D721Med (cell line): ENCODE data around the gene CTNNA2.

ENCODE experiments used
- DNase-seq: peaks from one replicate; pipeline ENCODE4 v3.0.0; 2011; ENCODE audit warnings: low spot score; ENCODE audit not compliant: insufficient read length
- FAIRE-seq: peaks from 2 replicates; lab custom pipeline; 2011; peaks lifted over from hg19 to GRCh38; lab: Jason Lieb, UNC
- CTCF ChIP-seq: IDR thresholded peaks from 2 replicates; pipeline ENCODE4 v1.5.1; 2012; ENCODE audit warnings: mild to moderate bottlenecking, control low read depth; ENCODE audit not compliant: insufficient read depth; ENCODE audit errors: missing control alignments

Gene CTNNA2

GRCh38 chr2:79985145-79985544 is 472.3 kb downstream of the CTNNA2 start:
- DNase-seq (no peak), FAIRE-seq (no peak)
- TF ChIP-seq CTCF = no peak

GRCh38 chr2:79985571-79985970 is 472.7 kb downstream of the CTNNA2 start:
- TF ChIP-seq CTCF = no peak
- FAIRE-seq (no peak), DNase-seq (no peak)

- FAIRE-seq (no peak), DNase-seq (no peak)
- no peak for TF ChIP-seq CTCF
Observed at GRCh38 chr2:79993144-79993543, 480.3 kb downstream of the CTNNA2 start.

- no peak for TF ChIP-seq CTCF
- no peak for DNase-seq
- FAIRE-seq = no peak
Observed at GRCh38 chr2:79994161-79994560, 481.3 kb downstream of the CTNNA2 start.

GRCh38 chr2:79994965-79995364 is 482.1 kb downstream of the CTNNA2 start:
- no peak for FAIRE-seq
- no peak for DNase-seq
- no peak for TF ChIP-seq CTCF

- TF ChIP-seq CTCF = no peak
- FAIRE-seq (no peak), DNase-seq (no peak)
Observed at GRCh38 chr2:79996709-79997108, 483.9 kb downstream of the CTNNA2 start.

GRCh38 chr2:80001701-80002101 is 488.9 kb downstream of the CTNNA2 start:
- DNase-seq (no peak), FAIRE-seq (no peak)

More at GRCh38 chr2:80001701-80002101, 488.9 kb downstream of the CTNNA2 start:
- no peak for TF ChIP-seq CTCF
